Nephron progenitor cell (in vitro differentiated cells): Measurements from ENCODE around the gene ZNF581.

ENCODE experiments used
- DNase-seq: peaks from one replicate; pipeline ENCODE4 v3.0.0; 2021
- H3K27ac Mint-ChIP-seq: 2 replicates; pipeline ENCODE4 v1.8.0; 2021; ENCODE audit warnings: mild to moderate bottlenecking, moderate library complexity, mixed read lengths
- H3K27me3 Mint-ChIP-seq: 2 replicates; pipeline ENCODE4 v1.8.0; 2021; ENCODE audit warnings: mild to moderate bottlenecking, low read depth, mixed read lengths; ENCODE audit not compliant: poor library complexity
- H3K36me3 Mint-ChIP-seq: 2 replicates; pipeline ENCODE4 v1.8.0; 2021; ENCODE audit warnings: low read depth, mixed read lengths
- H3K4me1 Mint-ChIP-seq: 2 replicates; pipeline ENCODE4 v1.8.0; 2021; ENCODE audit warnings: mixed read lengths
- H3K4me3 Mint-ChIP-seq: 2 replicates; pipeline ENCODE4 v1.8.0; 2021; ENCODE audit warnings: mild to moderate bottlenecking, moderate library complexity, mixed read lengths
- H3K9me3 Mint-ChIP-seq: 2 replicates; pipeline ENCODE4 v1.8.0; 2021; ENCODE audit warnings: mild to moderate bottlenecking, moderate library complexity, mixed read lengths
- CTCF ChIP-seq: fragments of 200-600 bp; sonication (generic); IDR thresholded peaks from 2 replicates; pipeline ENCODE4 v1.5.0; 2021; ENCODE audit warnings: antibody characterized with exemption

Gene ZNF581

GRCh38 chr19:55626350-55626749 is 17.1 kb upstream of the ZNF581 start:
- no peak overlapping the region for H3K27ac Mint-ChIP-seq
- peaks cover 10% of the 10 kb centered on the region for H3K36me3 Mint-ChIP-seq
- TF ChIP-seq CTCF: no peak
- no peak for DNase-seq
- H3K4me3 Mint-ChIP-seq: no peak overlapping the region
- H3K27me3 Mint-ChIP-seq: peaks cover 18% of the 10 kb centered on the region
- peaks cover 19% of the 10 kb centered on the region for H3K4me1 Mint-ChIP-seq
- no peaks in the 10 kb centered on the region for H3K9me3 Mint-ChIP-seq

GRCh38 chr19:55632463-55632834 is 11.0 kb upstream of the ZNF581 start:
- DNase-seq: peak; percentile 90
- peak; percentile 92 for TF ChIP-seq CTCF
- H3K27me3 Mint-ChIP-seq: peaks cover 25% of the 10 kb centered on the region
- H3K36me3 Mint-ChIP-seq: no peaks in the 10 kb centered on the region
- H3K27ac Mint-ChIP-seq: no peak overlapping the region
- no peaks in the 10 kb centered on the region for H3K9me3 Mint-ChIP-seq
- peak overlapping the region; percentile 5 for H3K4me3 Mint-ChIP-seq
- H3K4me1 Mint-ChIP-seq: peaks cover 41% of the 10 kb centered on the region

GRCh38 chr19:55633861-55634260 is 9.6 kb upstream of the ZNF581 start:
- no peaks in the 10 kb centered on the region for H3K9me3 Mint-ChIP-seq
- H3K27me3 Mint-ChIP-seq: peaks cover 24% of the 10 kb centered on the region
- no peak overlapping the region for H3K27ac Mint-ChIP-seq
- H3K4me3 Mint-ChIP-seq: no peak overlapping the region
- no peak for DNase-seq
- peaks cover 52% of the 10 kb centered on the region for H3K4me1 Mint-ChIP-seq
- no peak for TF ChIP-seq CTCF
- H3K36me3 Mint-ChIP-seq: peaks cover 10% of the 10 kb centered on the region

GRCh38 chr19:55635334-55635717 is 8.1 kb upstream of the ZNF581 start:
- Mint-ChIP-seq H3K36me3 (peaks cover 13% of the 10 kb centered on the region), H3K9me3 (no peaks in the 10 kb centered on the region), H3K27me3 (peaks cover 16% of the 10 kb centered on the region), H3K4me3 (peak overlapping the region; percentile 100), H3K27ac (peak overlapping the region; percentile 100), H3K4me1 (peaks cover 59% of the 10 kb centered on the region)
- no peak for DNase-seq
- TF ChIP-seq CTCF: no peak

- peaks cover 62% of the 10 kb centered on the region for H3K4me1 Mint-ChIP-seq
- no peak for TF ChIP-seq CTCF
- H3K9me3 Mint-ChIP-seq: no peaks in the 10 kb centered on the region
Observed at GRCh38 chr19:55635856-55636440, 7.5 kb upstream of the ZNF581 start.

GRCh38 chr19:55636723-55637122 is 6.7 kb upstream of the ZNF581 start:
- H3K4me3 Mint-ChIP-seq: peak overlapping the region; percentile 100
- no peak for TF ChIP-seq CTCF
- DNase-seq: no peak
- no peaks in the 10 kb centered on the region for H3K9me3 Mint-ChIP-seq
- peaks cover 66% of the 10 kb centered on the region for H3K4me1 Mint-ChIP-seq
- H3K27me3 Mint-ChIP-seq: peaks cover 9% of the 10 kb centered on the region
- peaks cover 13% of the 10 kb centered on the region for H3K36me3 Mint-ChIP-seq
- H3K27ac Mint-ChIP-seq: peak overlapping the region; percentile 55

More at GRCh38 chr19:55635856-55636440, 7.5 kb upstream of the ZNF581 start:
- H3K27ac Mint-ChIP-seq: peak overlapping the region; percentile 100
- DNase-seq: no peak
- H3K27me3 Mint-ChIP-seq: peaks cover 13% of the 10 kb centered on the region
- peak overlapping the region; percentile 100 for H3K4me3 Mint-ChIP-seq
- H3K36me3 Mint-ChIP-seq: peaks cover 13% of the 10 kb centered on the region
